Measurements from ENCODE around the gene VAMP4.

The VAMP4 gene

GRCh38 chr1:171741872-171742576 lies at the start of gene VAMP4:
Gene VAMP4 (minus strand): TSS chr1:171742065. CDS start chr1:171738414, 3,651 bp downstream.
- DNase-seq, result peak; percentile 84 to 95 (median 91)

- no peak for DNase-seq
Observed at GRCh38 chr1:171790318-171790717, 48.5 kb upstream of the VAMP4 start.

GRCh38 chr1:171788696-171789095 lies 46.8 kb upstream of the VAMP4 start:
- no peak for DNase-seq

- DNase-seq, result no peak
Observed at GRCh38 chr1:171787686-171788480, 46.0 kb upstream of the VAMP4 start.

GRCh38 chr1:171786534-171786933 lies 44.7 kb upstream of the VAMP4 start:
- DNase-seq, result no peak

GRCh38 chr1:171785766-171786165 lies 43.9 kb upstream of the VAMP4 start:
- no peak for DNase-seq

- DNase-seq, result no peak
Observed at GRCh38 chr1:171784784-171785183, 42.9 kb upstream of the VAMP4 start.

GRCh38 chr1:171783816-171784530 lies 42.1 kb upstream of the VAMP4 start:
- DNase-seq, result no peak

GRCh38 chr1:171781176-171781875 lies 39.5 kb upstream of the VAMP4 start, which contains the start of gene METTL13:
Gene METTL13 (plus strand): TSS chr1:171781660. CDS start chr1:171781968, 308 bp downstream.
- peak; percentile 99 for DNase-seq

GRCh38 chr1:171780583-171781175 lies 38.8 kb upstream of the VAMP4 start:
- no peak for DNase-seq

- no peak for DNase-seq
Observed at GRCh38 chr1:171772312-171772711, 30.4 kb upstream of the VAMP4 start.

- no peak for DNase-seq
Observed at GRCh38 chr1:171769754-171770153, 27.9 kb upstream of the VAMP4 start.

GRCh38 chr1:171769171-171769570 lies 27.3 kb upstream of the VAMP4 start:
- no peak for DNase-seq

GRCh38 chr1:171763764-171764163 lies 21.9 kb upstream of the VAMP4 start:
- no peak for DNase-seq

GRCh38 chr1:171762143-171762563 lies 20.3 kb upstream of the VAMP4 start:
- no peak for DNase-seq

- no peak for DNase-seq
Observed at GRCh38 chr1:171758011-171758410, 16.1 kb upstream of the VAMP4 start.

GRCh38 chr1:171756856-171757255 lies 15.0 kb upstream of the VAMP4 start:
- DNase-seq, result no peak

GRCh38 chr1:171754971-171755370 lies 13.1 kb upstream of the VAMP4 start:
- DNase-seq, result no peak

- no peak for DNase-seq
Observed at GRCh38 chr1:171754353-171754705, 12.5 kb upstream of the VAMP4 start.

GRCh38 chr1:171753685-171754352 lies 12.0 kb upstream of the VAMP4 start:
- no peak for DNase-seq

GRCh38 chr1:171753182-171753581 lies 11.3 kb upstream of the VAMP4 start:
- DNase-seq, result no peak

GRCh38 chr1:171751221-171751620 lies 9.4 kb upstream of the VAMP4 start:
- DNase-seq, result peak; percentile 36 to 66 (median 52)

Measured in suppressor macrophage treated with lipopolysaccharide for 1 hour (primary cell).